ENCODE measurements around the gene FAAP100. TPM values are rescaled to one million over a fixed set of nuclear protein-coding genes. Genes with fewer than 3 reads are reported as not detected.

FAAP100 gene
- polyA plus RNA-seq, 1 of the 3 experiments (the other 2 are of a cell fraction) = 18.9 TPM

- H4K20me1 ChIP-seq (ENCODE audit: insufficient read depth) = peaks cover 9% of the 10 kb centered on the region; the same call in 1 of the 2 replicates
- DNase-seq = no peak
- H3K9ac ChIP-seq = no peak overlapping the region
- peaks cover 11% of the 10 kb centered on the region for H3F3A ChIP-seq (replicated peaks; ENCODE audit: insufficient read depth)
- H3K27me3 ChIP-seq (ENCODE audit: insufficient read depth) = no peaks in the 10 kb centered on the region
- H3K9me2 ChIP-seq = no peaks in the 10 kb centered on the region
- no peak overlapping the region for H3K27ac ChIP-seq (ENCODE audit: low read depth in 2 of 2, low read length in 1 of 2)
- ChIA-PET POLR2A (interaction anchor here (1.2 kb wide), 1 partner anchor 10 kb away, joined by 3 read pairs; no protein-coding TSS in a partner anchor), CTCF (no interaction called here)
- H3K4me2 ChIP-seq = no peak overlapping the region
- H3K4me1 ChIP-seq (ENCODE audit: control insufficient read depth in 1 of 2, insufficient read depth in 2 of 2, low read depth in 1 of 2, low read length in 1 of 2) = peaks cover 0 to 15% of the 10 kb centered on the region in 2 experiments; a peak in 1 of 4 replicates
- H2AFZ ChIP-seq (ENCODE audit: low read depth) = no peak overlapping the region
- no peaks in the 10 kb centered on the region for H3K9me3 ChIP-seq
- no peaks in the 10 kb centered on the region for H3K79me2 ChIP-seq (ENCODE audit: insufficient read depth)
- TF ChIP-seq ELF1 (IDR thresholded peaks at IDR 0.05) (no peak), REST (IDR thresholded peaks at IDR 0.05; ENCODE audit: low read depth, low read length) (no peak), EP300 (IDR thresholded peaks at IDR 0.05; ENCODE audit: borderline replicate concordance in 1 of 2, low read depth in 1 of 2, low read length in 1 of 2) (no peak), RCOR1 (IDR thresholded peaks at IDR 0.05; ENCODE audit: low read length) (no peak), SMC3 (IDR thresholded peaks at IDR 0.05; ENCODE audit: low read depth, low read length) (no peak), RFX5 (IDR thresholded peaks at IDR 0.05; ENCODE audit: low read length) (no peak), USF2 (IDR thresholded peaks at IDR 0.05; ENCODE audit: borderline replicate concordance, low read depth, low read length) (no peak)
- WGBS (ENCODE audit: low lambda C conversion rate) = 94% methylated on average over 14 of the region's 17 CpGs
- H3K4me3 ChIP-seq (ENCODE audit: low read depth in 2 of 2, low read length in 1 of 2) = no peak overlapping the region
- H3K36me3 ChIP-seq (replicated peaks in 1 of 2; ENCODE audit: control insufficient read depth in 1 of 2, insufficient read depth in 2 of 2, low read length in 1 of 2) = peaks cover 26 to 54% of the 10 kb centered on the region in 2 experiments
Measured at GRCh38 chr17:81541123-81541522, 11.0 kb downstream of the FAAP100 start.

GRCh38 chr17:81540676-81541027, 11.5 kb downstream of the FAAP100 start:
- peaks cover 0 to 19% of the 10 kb centered on the region in 2 experiments; a peak in 1 of 4 replicates for H3K4me1 ChIP-seq (ENCODE audit: control insufficient read depth in 1 of 2, insufficient read depth in 2 of 2, low read depth in 1 of 2, low read length in 1 of 2)
- peaks cover 9% of the 10 kb centered on the region; the same call in 1 of the 2 replicates for H4K20me1 ChIP-seq (ENCODE audit: insufficient read depth)
- no peak overlapping the region for H3K4me3 ChIP-seq (ENCODE audit: low read depth in 2 of 2, low read length in 1 of 2)
- H3K4me2 ChIP-seq = no peak overlapping the region
- H3F3A ChIP-seq (replicated peaks; ENCODE audit: insufficient read depth) = peaks cover 11% of the 10 kb centered on the region
- no peaks in the 10 kb centered on the region for H3K79me2 ChIP-seq (ENCODE audit: insufficient read depth)
- no peak overlapping the region for H3K9ac ChIP-seq
- 95% methylated on average over 4 of the region's 14 CpGs for WGBS (ENCODE audit: low lambda C conversion rate)
- peaks cover 22 to 49% of the 10 kb centered on the region in 2 experiments for H3K36me3 ChIP-seq (replicated peaks in 1 of 2; ENCODE audit: control insufficient read depth in 1 of 2, insufficient read depth in 2 of 2, low read length in 1 of 2)
- no peaks in the 10 kb centered on the region for H3K27me3 ChIP-seq (ENCODE audit: insufficient read depth)
- H3K27ac ChIP-seq (ENCODE audit: low read depth in 2 of 2, low read length in 1 of 2) = no peak overlapping the region
- POLR2A ChIA-PET = interaction anchor here (0.6 to 1.2 kb wide), 2 partner anchors 10 to 96 kb away, joined by 3 read pairs; partner anchors contain the start of gene NPLOC4
- H3K9me3 ChIP-seq = no peaks in the 10 kb centered on the region
- no peak for TF ChIP-seq REST (IDR thresholded peaks at IDR 0.05; ENCODE audit: low read depth, low read length)
- no peak for TF ChIP-seq RCOR1 (IDR thresholded peaks at IDR 0.05; ENCODE audit: low read length)
- TF ChIP-seq POLR2AphosphoS5 (IDR thresholded peaks at IDR 0.05; ENCODE audit: low read depth, low read length) = no peak
- TF ChIP-seq NRF1 (IDR thresholded peaks at IDR 0.05; ENCODE audit: low read depth, low read length) = no peak
- no peak for TF ChIP-seq ZBTB33 (IDR thresholded peaks at IDR 0.05; ENCODE audit: borderline replicate concordance, low read depth)
- no peak for TF ChIP-seq YY1 (IDR thresholded peaks at IDR 0.05; ENCODE audit: low read depth)
- TF ChIP-seq EP300 (IDR thresholded peaks at IDR 0.05; ENCODE audit: borderline replicate concordance in 1 of 2, low read depth in 1 of 2, low read length in 1 of 2) = no peak
- DNase-seq = no peak
- CTCF ChIA-PET = no interaction called here
- no peak overlapping the region for H2AFZ ChIP-seq (ENCODE audit: low read depth)
- no peaks in the 10 kb centered on the region for H3K9me2 ChIP-seq
